Stomach (tissue), 4 donors: ENCODE data around the gene CPA5.

Experiments
- POLR2A ChIP-seq, 4 donors: fragments of 450-650 bp; IDR thresholded peaks; one replicate each; pipeline ENCODE4 v1.6.1; 2016; ENCODE audit warnings: antibody characterized with exemption in 4 of 4, control low read depth in 2 of 4, mild to moderate bottlenecking in 1 of 4, moderate library complexity in 1 of 4
- TF ChIP-seq, protein P1 (sequence below), 7 experiments: fragments of 450-650 bp in 4 of 7; fragments of 200-600 bp in 3 of 7; sonication (generic) in 3 of 7; IDR thresholded peaks; one replicate each; pipeline ENCODE4 v1.5.1; 2016 to 2019; ENCODE audit warnings: antibody characterized with exemption in 7 of 7, control low read depth in 2 of 7, mild to moderate bottlenecking in 1 of 7

DNA sequence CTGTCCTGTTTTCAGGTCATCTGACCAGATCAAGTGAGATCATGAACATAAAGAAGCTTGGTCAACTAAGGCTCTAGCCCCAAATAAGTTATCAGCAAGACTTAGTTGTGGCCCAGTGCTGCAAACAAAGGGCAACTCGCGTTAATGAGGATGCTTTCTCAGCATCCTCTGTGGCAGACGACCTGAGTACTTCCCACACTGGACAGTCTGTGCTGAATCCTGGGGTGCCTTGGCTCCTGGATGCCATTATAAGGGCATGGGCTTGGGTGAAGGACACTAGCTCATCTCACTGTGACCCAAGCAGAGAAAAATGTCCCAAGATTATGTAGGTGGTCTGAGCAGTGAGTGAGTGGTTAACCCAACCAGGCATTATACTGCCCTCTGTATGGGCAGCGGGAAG is 13.9 kb downstream of the CPA5 start:
- TF ChIP-seq POLR2A (IDR thresholded peaks at IDR 0.05), result no peak
- TF ChIP-seq, protein P1, sequence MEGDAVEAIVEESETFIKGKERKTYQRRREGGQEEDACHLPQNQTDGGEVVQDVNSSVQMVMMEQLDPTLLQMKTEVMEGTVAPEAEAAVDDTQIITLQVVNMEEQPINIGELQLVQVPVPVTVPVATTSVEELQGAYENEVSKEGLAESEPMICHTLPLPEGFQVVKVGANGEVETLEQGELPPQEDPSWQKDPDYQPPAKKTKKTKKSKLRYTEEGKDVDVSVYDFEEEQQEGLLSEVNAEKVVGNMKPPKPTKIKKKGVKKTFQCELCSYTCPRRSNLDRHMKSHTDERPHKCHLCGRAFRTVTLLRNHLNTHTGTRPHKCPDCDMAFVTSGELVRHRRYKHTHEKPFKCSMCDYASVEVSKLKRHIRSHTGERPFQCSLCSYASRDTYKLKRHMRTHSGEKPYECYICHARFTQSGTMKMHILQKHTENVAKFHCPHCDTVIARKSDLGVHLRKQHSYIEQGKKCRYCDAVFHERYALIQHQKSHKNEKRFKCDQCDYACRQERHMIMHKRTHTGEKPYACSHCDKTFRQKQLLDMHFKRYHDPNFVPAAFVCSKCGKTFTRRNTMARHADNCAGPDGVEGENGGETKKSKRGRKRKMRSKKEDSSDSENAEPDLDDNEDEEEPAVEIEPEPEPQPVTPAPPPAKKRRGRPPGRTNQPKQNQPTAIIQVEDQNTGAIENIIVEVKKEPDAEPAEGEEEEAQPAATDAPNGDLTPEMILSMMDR (IDR thresholded peaks at IDR 0.05), result no peak
